ENCODE measurements around the gene KCNG4.

Gene KCNG4

GRCh38 chr16:84237994-84238750 is 1.6 kb downstream of the KCNG4 start:
- H3K4me3 ChIP-seq (ENCODE audit: low read length, poor library complexity, severe bottlenecking), result no peak overlapping the region
- H3K9me2 ChIP-seq (replicated peaks; ENCODE audit: low read depth, low read length), result no peaks in the 10 kb centered on the region
- no peak overlapping the region for H2AFZ ChIP-seq (ENCODE audit: low read length)
- no peaks in the 10 kb centered on the region for H3K36me3 ChIP-seq (ENCODE audit: insufficient read depth, low read length)
- H3K9ac ChIP-seq (ENCODE audit: low read depth, low read length, poor library complexity, severe bottlenecking), result no peak overlapping the region
- H4K20me1 ChIP-seq (ENCODE audit: insufficient read depth, low read length, poor library complexity, severe bottlenecking), result no peaks in the 10 kb centered on the region
- no peaks in the 10 kb centered on the region for H3K4me1 ChIP-seq (ENCODE audit: insufficient read depth, low read length, poor library complexity, severe bottlenecking)
- H3K9me3 ChIP-seq (ENCODE audit: insufficient read depth, low read depth, low read length), result no peaks in the 10 kb centered on the region
- no peaks in the 10 kb centered on the region for H3K27me3 ChIP-seq (ENCODE audit: insufficient read depth, low read length, poor library complexity, severe bottlenecking)
- no peak overlapping the region for H3K4me2 ChIP-seq (ENCODE audit: low read depth, low read length, poor library complexity, severe bottlenecking)
- no peak for TF ChIP-seq EZH2phosphoT487 (IDR thresholded peaks at IDR 0.05; ENCODE audit: borderline replicate concordance)
- no peaks in the 10 kb centered on the region for H3K79me2 ChIP-seq (ENCODE audit: insufficient read depth, low read length)
- H3F3A ChIP-seq (ENCODE audit: low read depth), result no peaks in the 10 kb centered on the region

- no peak overlapping the region for H3K4me2 ChIP-seq (ENCODE audit: low read depth, low read length, poor library complexity, severe bottlenecking)
- H3K9ac ChIP-seq (ENCODE audit: low read depth, low read length, poor library complexity, severe bottlenecking), result no peak overlapping the region
- H2AFZ ChIP-seq (ENCODE audit: low read length), result no peak overlapping the region
- no peaks in the 10 kb centered on the region for H3K79me2 ChIP-seq (ENCODE audit: insufficient read depth, low read length)
- H3K4me1 ChIP-seq (ENCODE audit: insufficient read depth, low read length, poor library complexity, severe bottlenecking), result no peaks in the 10 kb centered on the region
- no peaks in the 10 kb centered on the region for H3K36me3 ChIP-seq (ENCODE audit: insufficient read depth, low read length)
- no peak for TF ChIP-seq CTCF (conservative IDR thresholded peaks at IDR 0.05; ENCODE audit: low read length)
- TF ChIP-seq EZH2phosphoT487 (IDR thresholded peaks at IDR 0.05; ENCODE audit: borderline replicate concordance), result no peak
- no peaks in the 10 kb centered on the region for H3K27me3 ChIP-seq (ENCODE audit: insufficient read depth, low read length, poor library complexity, severe bottlenecking)
- no peak overlapping the region for H3K4me3 ChIP-seq (ENCODE audit: low read length, poor library complexity, severe bottlenecking)
- no peaks in the 10 kb centered on the region for H4K20me1 ChIP-seq (ENCODE audit: insufficient read depth, low read length, poor library complexity, severe bottlenecking)
- no peaks in the 10 kb centered on the region for H3K9me2 ChIP-seq (replicated peaks; ENCODE audit: low read depth, low read length)
- no peaks in the 10 kb centered on the region for H3K9me3 ChIP-seq (ENCODE audit: insufficient read depth, low read depth, low read length)
- no peaks in the 10 kb centered on the region for H3F3A ChIP-seq (ENCODE audit: low read depth)
These were observed 3.1 kb downstream of the KCNG4 start for GRCh38 chr16:84236671-84237070.

GRCh38 chr16:84234321-84235241 is 5.2 kb downstream of the KCNG4 start:
- Histone ChIP-seq H3K36me3 (ENCODE audit: insufficient read depth, low read length) (no peaks in the 10 kb centered on the region), H3K4me3 (ENCODE audit: low read length, poor library complexity, severe bottlenecking) (no peak overlapping the region), H3F3A (ENCODE audit: low read depth) (no peaks in the 10 kb centered on the region), H4K20me1 (ENCODE audit: insufficient read depth, low read length, poor library complexity, severe bottlenecking) (no peaks in the 10 kb centered on the region), H3K79me2 (ENCODE audit: insufficient read depth, low read length) (no peaks in the 10 kb centered on the region), H3K9me2 (replicated peaks; ENCODE audit: low read depth, low read length) (no peaks in the 10 kb centered on the region), H3K4me2 (ENCODE audit: low read depth, low read length, poor library complexity, severe bottlenecking) (no peak overlapping the region), H3K27me3 (ENCODE audit: insufficient read depth, low read length, poor library complexity, severe bottlenecking) (no peaks in the 10 kb centered on the region), H3K9ac (ENCODE audit: low read depth, low read length, poor library complexity, severe bottlenecking) (no peak overlapping the region), H2AFZ (ENCODE audit: low read length) (no peak overlapping the region), H3K9me3 (ENCODE audit: insufficient read depth, low read depth, low read length) (no peaks in the 10 kb centered on the region), H3K4me1 (ENCODE audit: insufficient read depth, low read length, poor library complexity, severe bottlenecking) (no peaks in the 10 kb centered on the region)
- TF ChIP-seq CTCF (conservative IDR thresholded peaks at IDR 0.05; ENCODE audit: low read length) (no peak), EZH2phosphoT487 (IDR thresholded peaks at IDR 0.05; ENCODE audit: borderline replicate concordance) (no peak)

Data from Loucy (cell line).